Measurements from ENCODE around the gene ZC3H4. TPM values are rescaled to one million over a fixed set of nuclear protein-coding genes. Genes with fewer than 3 reads are reported as not detected.

The ZC3H4 gene
- total and polyA plus RNA-seq, 2 of the 8 experiments (the other 6 are each of a cell fraction or from before 2014, with no cell fraction given): 6.6 to 92.0 TPM

GRCh38 chr19:47110521-47111005 is 3.0 kb downstream of the ZC3H4 start:
- ChIA-PET POLR2A (ENCODE audit: partially characterized antibody) (interaction anchor here (1.2 to 12.2 kb wide), 7 partner anchors 8 to 117 kb away, joined by 3 to 209 read pairs (median 6); partner anchors contain the start of gene SAE1), CTCF (ENCODE audit: partially characterized antibody) (interaction anchor here (1.0 to 1.6 kb wide), 2 partner anchors 31 to 35 kb away, joined by 3 to 6 read pairs; no protein-coding TSS in a partner anchor)
- H3K79me2 ChIP-seq (ENCODE audit: control insufficient read depth in 1 of 2, insufficient read depth in 2 of 2, low read length in 2 of 2): peaks cover 5 to 62% of the 10 kb centered on the region in 2 experiments
- TF ChIP-seq RXRA (IDR thresholded peaks at IDR 0.05; ENCODE audit: insufficient read depth, low read depth, low read length) (no peak), TAF1 (IDR thresholded peaks at IDR 0.05; ENCODE audit: low read depth, low read length) (0 out of 2 replicates have a peak, but pooled peaks have one; percentile 5), ATF3 (IDR thresholded peaks at IDR 0.05; ENCODE audit: insufficient read depth, low read depth, low read length) (no peak), SP1 (IDR thresholded peaks at IDR 0.05; ENCODE audit: low read depth, low read length) (no peak), TAF7 (optimal IDR thresholded peaks at IDR 0.05; ENCODE audit: borderline replicate concordance, low read depth, low read length) (no peak), PHF8 (conservative IDR thresholded peaks at IDR 0.05; ENCODE audit: low read depth, low read length) (peak; percentile 28; the same call in 1 of the 2 replicates)
- no peak overlapping the region for H2BK120ac ChIP-seq (replicated peaks; ENCODE audit: low read depth, low read length)
- H3K14ac ChIP-seq (ENCODE audit: insufficient read length): no peak overlapping the region
- H2AK5ac ChIP-seq (ENCODE audit: low read depth, low read length): no peak overlapping the region
- H3K4me1 ChIP-seq (replicated peaks in 1 of 4; ENCODE audit: control insufficient read depth in 3 of 4, insufficient read depth in 4 of 4, low read length in 3 of 4): peaks cover 4 to 23% (median 15%) of the 10 kb centered on the region in 4 experiments; a peak in 6 of 7 replicates
- H2BK5ac ChIP-seq (ENCODE audit: low read depth, low read length): peak overlapping the region; percentile 95
- H3K23me2 ChIP-seq (ENCODE audit: low read depth, low read length): peaks cover 12% of the 10 kb centered on the region
- H3K27ac ChIP-seq (ENCODE audit: low read depth, low read length): peak overlapping the region; percentile 99
- H4K8ac ChIP-seq (ENCODE audit: extremely low read depth, insufficient read depth, low read length): 0 out of 2 replicates have a peak overlapping the region, but pooled peaks have one; percentile 66
- H3K9me3 ChIP-seq (ENCODE audit: insufficient read depth in 2 of 2, low read depth in 1 of 2, low read length in 1 of 2): no peaks in the 10 kb centered on the region
- peak overlapping the region; percentile 96 for H3K56ac ChIP-seq (replicated peaks; ENCODE audit: insufficient read length, low read depth, low read length)
- no peak overlapping the region for H3K23ac ChIP-seq (ENCODE audit: insufficient read length)
- H4K20me1 ChIP-seq (replicated peaks in 1 of 2; ENCODE audit: control insufficient read depth in 1 of 2, insufficient read depth in 2 of 2, low read length in 2 of 2): no peaks in the 10 kb centered on the region
- peak overlapping the region; percentile 55 for H3K4ac ChIP-seq (replicated peaks; ENCODE audit: insufficient read length, low read depth, low read length)
- peaks cover 0 to 24% (median 2%) of the 10 kb centered on the region in 4 experiments; a peak in 4 of 8 replicates for H3K36me3 ChIP-seq (ENCODE audit: control insufficient read depth in 2 of 4, insufficient read depth in 4 of 4, low read length in 3 of 4)
- 6% methylated on average over 12 of the region's 12 CpGs; no CpG with 5 or more reads in 1 of the 2 experiments for WGBS, 2 experiments (ENCODE audit: extremely low coverage in 1 of 2, insufficient coverage in 1 of 2, insufficient read length in 1 of 2, insufficient replicate concordance in 2 of 2, low coverage in 1 of 2, low lambda C conversion rate in 2 of 2, missing lambda C conversion rate in 1 of 2)
- peak overlapping the region; percentile 88 to 94 (median 90) for H3K4me3 ChIP-seq (ENCODE audit: extremely low read depth in 1 of 4, insufficient read depth in 2 of 4, low read depth in 3 of 4, low read length in 4 of 4)
- peak overlapping the region; percentile 94 to 99 (median 96) for H3K9ac ChIP-seq (replicated peaks in 1 of 4; ENCODE audit: extremely low read depth in 1 of 4, low read depth in 3 of 4, low read length in 3 of 4)
- no peak overlapping the region for H2BK20ac ChIP-seq (ENCODE audit: low read length)
- peaks cover 9% of the 10 kb centered on the region for H3K79me1 ChIP-seq (ENCODE audit: low read depth, low read length)
- H2BK12ac ChIP-seq (ENCODE audit: low read depth, low read length): no peak overlapping the region; the same call in 1 of the 2 replicates
- H2BK15ac ChIP-seq (ENCODE audit: low read length): no peak overlapping the region
- H3K27me3 ChIP-seq (replicated peaks in 1 of 4; ENCODE audit: control insufficient read depth in 3 of 4, extremely low read depth in 1 of 4, insufficient read depth in 3 of 4, low read length in 3 of 4): no peaks in the 10 kb centered on the region
- H3K18ac ChIP-seq (ENCODE audit: extremely low read depth, low read length): peak overlapping the region; percentile 76
- peak overlapping the region; percentile 70 for H4K91ac ChIP-seq (replicated peaks; ENCODE audit: insufficient read length, low read length)
- FAIRE-seq (no peak), DNase-seq (ENCODE audit: low read depth in 1 of 2, low spot score in 2 of 2) (no peak)
- H2AFZ ChIP-seq (ENCODE audit: low read length): no peak overlapping the region
- H4K5ac ChIP-seq (ENCODE audit: insufficient read length, low read depth, low read length): peak overlapping the region; percentile 43
- H3K4me2 ChIP-seq (ENCODE audit: insufficient read depth in 1 of 2, low read depth in 2 of 2, low read length in 2 of 2): peak overlapping the region; percentile 73 to 88
